H9 (cell line): Measurements from ENCODE around the gene PDLIM7. TPM values are rescaled to one million over a fixed set of nuclear protein-coding genes. Genes with fewer than 3 reads are reported as not detected.

Experiments used
- DNase-seq: peaks from one replicate; pipeline ENCODE4 v3.0.0-alpha.2; 2017
- H2AFZ ChIP-seq: one replicate; pipeline ENCODE4 v1.6.1; 2013; ENCODE audit warnings: mild to moderate bottlenecking, low read length, control low read depth, moderate library complexity
- H2AK5ac ChIP-seq: 2 replicates; pipeline ENCODE4 v1.6.1; 2013; ENCODE audit warnings: low read length, control low read depth, mixed read lengths; ENCODE audit not compliant: insufficient read length
- H2BK120ac ChIP-seq: one replicate; pipeline ENCODE4 v1.6.1; 2013; ENCODE audit warnings: low read depth, mild to moderate bottlenecking, low read length, control low read depth, inconsistent platforms; ENCODE audit not compliant: poor library complexity, severe bottlenecking
- H2BK12ac ChIP-seq: 2 replicates; pipeline ENCODE4 v1.6.1; 2013; ENCODE audit warnings: low read length, control low read depth, mixed read lengths, low read depth; ENCODE audit not compliant: insufficient read length
- H2BK15ac ChIP-seq: 2 replicates; pipeline ENCODE4 v1.6.1; 2013; ENCODE audit warnings: low read depth, low read length, control low read depth
- H2BK20ac ChIP-seq: one replicate; pipeline ENCODE4 v1.6.1; 2013; ENCODE audit warnings: low read depth, mild to moderate bottlenecking, low read length, control low read depth, inconsistent platforms; ENCODE audit not compliant: poor library complexity, severe bottlenecking
- H2BK5ac ChIP-seq: 2 replicates; pipeline ENCODE4 v1.6.1; 2013; ENCODE audit warnings: low read length, control low read depth, mixed read lengths; ENCODE audit not compliant: insufficient read length
- H3K14ac ChIP-seq: 2 replicates; pipeline ENCODE4 v1.6.1; 2013; ENCODE audit warnings: low read length, control low read depth; ENCODE audit not compliant: insufficient read depth
- H3K18ac ChIP-seq: 2 replicates; pipeline ENCODE4 v1.6.1; 2013; ENCODE audit warnings: low read depth, mild to moderate bottlenecking, mixed read lengths, low read length, control low read depth; ENCODE audit not compliant: insufficient read length
- H3K23ac ChIP-seq: 2 replicates; pipeline ENCODE4 v1.6.1; 2013; ENCODE audit warnings: low read length, control low read depth, mixed read lengths, low read depth; ENCODE audit not compliant: insufficient read length
- H3K23me2 ChIP-seq: 2 replicates; pipeline ENCODE4 v1.6.1; 2013; ENCODE audit warnings: low read depth, mild to moderate bottlenecking, mixed read lengths, low read length, control low read depth; ENCODE audit not compliant: insufficient read length, poor library complexity, severe bottlenecking
- H3K27ac ChIP-seq: 2 replicates; pipeline ENCODE4 v1.5.1; 2013; ENCODE audit warnings: low read length, control low read depth, mixed read lengths, low read depth; ENCODE audit not compliant: insufficient read length
- H3K27me3 ChIP-seq: 2 replicates; pipeline ENCODE4 v1.6.1; 2013; ENCODE audit warnings: low read length, control low read depth, inconsistent platforms; ENCODE audit not compliant: insufficient read depth
- H3K4ac ChIP-seq: 2 replicates; pipeline ENCODE4 v1.6.1; 2013; ENCODE audit warnings: low read depth, mild to moderate bottlenecking, control low read depth, inconsistent platforms, low read length, moderate library complexity
- H3K4me1 ChIP-seq: 2 replicates; pipeline ENCODE4 v1.6.1; 2013; ENCODE audit warnings: low read length, control low read depth, inconsistent platforms; ENCODE audit not compliant: insufficient read depth
- H3K4me2 ChIP-seq: 2 replicates; pipeline ENCODE4 v1.6.1; 2013; ENCODE audit warnings: low read length, control low read depth, mixed read lengths; ENCODE audit not compliant: insufficient read length, insufficient read depth
- H3K56ac ChIP-seq: 2 replicates; pipeline ENCODE4 v1.6.1; 2013; ENCODE audit warnings: low read depth, mild to moderate bottlenecking, mixed read lengths, low read length, control low read depth; ENCODE audit not compliant: insufficient read length
- H3K79me1 ChIP-seq: 2 replicates; pipeline ENCODE4 v1.6.1; 2013; ENCODE audit warnings: low read depth, mild to moderate bottlenecking, moderate library complexity, low read length, control low read depth, inconsistent platforms; ENCODE audit not compliant: insufficient read depth, poor library complexity, severe bottlenecking
- H3K79me2 ChIP-seq: 2 replicates; pipeline ENCODE4 v1.6.1; 2013; ENCODE audit warnings: low read length, control low read depth, inconsistent platforms; ENCODE audit not compliant: insufficient read depth
- H3K9ac ChIP-seq: 2 replicates; pipeline ENCODE4 v1.6.1; 2013; ENCODE audit warnings: low read length, control low read depth, mixed read lengths; ENCODE audit not compliant: insufficient read length; ENCODE audit errors: extremely low read depth
- H3K9me3 ChIP-seq: one replicate; pipeline ENCODE4 v1.6.1; 2013; ENCODE audit warnings: low read depth, low read length, inconsistent platforms; ENCODE audit not compliant: control insufficient read depth
- H3T11ph ChIP-seq: one replicate; pipeline ENCODE4 v1.6.1; 2013; ENCODE audit warnings: mild to moderate bottlenecking, low read length, control low read depth, inconsistent platforms
- H4K20me1 ChIP-seq: one replicate; pipeline ENCODE4 v1.6.1; 2013; ENCODE audit not compliant: control insufficient read depth, insufficient read length, insufficient read depth
- H4K5ac ChIP-seq: 2 replicates; pipeline ENCODE4 v1.6.1; 2013; ENCODE audit warnings: low read depth, mild to moderate bottlenecking, mixed read lengths, low read length, control low read depth; ENCODE audit not compliant: insufficient read length
- H4K8ac ChIP-seq: replicated peaks from 2 replicates; pipeline ENCODE4 v1.6.1; 2013; ENCODE audit warnings: low read length, control low read depth, mixed read lengths, low read depth; ENCODE audit not compliant: insufficient read length
- H4K91ac ChIP-seq: 2 replicates; pipeline ENCODE4 v1.6.1; 2013; ENCODE audit warnings: low read depth, mild to moderate bottlenecking, moderate library complexity, mixed read lengths, low read length, control low read depth; ENCODE audit not compliant: insufficient read length
- H3K27ac Mint-ChIP-seq, 3 experiments: 2 replicates in 2 of 3; 3 replicates in 1 of 3; pipeline ENCODE4 v1.8.0; 2020 to 2021; ENCODE audit warnings: mixed read lengths in 3 of 3, mild to moderate bottlenecking in 1 of 3, moderate library complexity in 1 of 3
- H3K27me3 Mint-ChIP-seq: 2 replicates; pipeline ENCODE4 v1.8.0; 2021; ENCODE audit warnings: low read depth, mild to moderate bottlenecking, moderate library complexity, mixed read lengths
- H3K36me3 Mint-ChIP-seq, 3 experiments: 2 replicates in 2 of 3; 3 replicates in 1 of 3; pipeline ENCODE4 v1.8.0; 2020 to 2021; ENCODE audit warnings: low read depth in 3 of 3, mixed read lengths in 3 of 3; ENCODE audit not compliant: insufficient read depth in 1 of 3
- H3K4me1 Mint-ChIP-seq, 2 experiments: 2 replicates each; pipeline ENCODE4 v1.8.0; 2020; ENCODE audit warnings: mixed read lengths in 2 of 2
- H3K4me3 Mint-ChIP-seq, 2 experiments: 2 replicates in 1 of 2; 3 replicates in 1 of 2; pipeline ENCODE4 v1.8.0; 2020 to 2021; ENCODE audit warnings: mild to moderate bottlenecking in 2 of 2, mixed read lengths in 2 of 2, moderate library complexity in 1 of 2
- H3K9me3 Mint-ChIP-seq, 2 experiments: 2 replicates in 1 of 2; 3 replicates in 1 of 2; pipeline ENCODE4 v1.8.0; 2020; ENCODE audit warnings: mild to moderate bottlenecking in 2 of 2, mixed read lengths in 2 of 2, moderate library complexity in 1 of 2
- CTCF ChIP-seq: fragments of 200-600 bp; sonication (generic); conservative IDR thresholded peaks from 3 replicates; pipeline ENCODE4 v1.8.0; 2021; ENCODE audit warnings: antibody characterized with exemption, mild to moderate bottlenecking
- WGBS: extraction: QIAGEN DNeasy Blood & Tissue Kit; methylation state at CpG from one replicate; pipeline ENCODE4 v1.1.7; 2013; ENCODE audit warnings: missing lambda C conversion rate, low lambda C conversion rate, mixed read lengths; ENCODE audit not compliant: insufficient read length; ENCODE audit errors: extremely low coverage; 5-methylcytosine and 5-hydroxymethylcytosine counted together
- total RNA-seq: library from RNA; stranded (reverse); gene quantifications from 2 replicates; pipeline ENCODE4 v1.2.1, GENCODE V29; 2021

Gene PDLIM7
- total RNA-seq, 1 experiment from 2014 or later: 137 TPM

- Mint-ChIP-seq H3K27ac (no peak overlapping the region), H3K4me1 (no peaks in the 10 kb centered on the region), H3K36me3 (peaks cover 28 to 39% (median 29%) of the 10 kb centered on the region in 3 experiments; a peak in 6 of 7 replicates), H3K27me3 (no peaks in the 10 kb centered on the region), H3K9me3 (no peaks in the 10 kb centered on the region), H3K4me3 (no peak overlapping the region)
- Histone ChIP-seq H4K5ac (no peak overlapping the region), H4K91ac (no peak overlapping the region), H3K23ac (no peak overlapping the region), H3K18ac (no peak overlapping the region), H2BK15ac (no peak overlapping the region), H3K4me2 (no peak overlapping the region), H3K56ac (no peak overlapping the region), H3K27ac (no peak overlapping the region), H4K20me1 (no peaks in the 10 kb centered on the region), H4K8ac (no peak overlapping the region), H3K4me1 (no peaks in the 10 kb centered on the region), H2BK5ac (no peak overlapping the region), H3K14ac (no peak overlapping the region), H3K23me2 (no peaks in the 10 kb centered on the region), H2AFZ (no peak overlapping the region), H3K27me3 (no peaks in the 10 kb centered on the region), H3T11ph (no peak overlapping the region), H2BK120ac (no peak overlapping the region), H3K9me3 (no peaks in the 10 kb centered on the region), H3K79me1 (no peaks in the 10 kb centered on the region), H2BK12ac (no peak overlapping the region), H3K79me2 (no peaks in the 10 kb centered on the region), H2BK20ac (no peak overlapping the region), H2AK5ac (no peak overlapping the region), H3K9ac (no peak overlapping the region), H3K4ac (no peak overlapping the region)
- no peak for TF ChIP-seq CTCF
- WGBS: no CpG with 5 or more reads among the region's 10 CpGs
- no peak for DNase-seq
Observed at GRCh38 chr5:177528631-177529030, 31.2 kb upstream of the PDLIM7 start.
